D721Med (cell line): ENCODE measurements around the gene CIB4.
"Not testable (repeated sequence)": the region's sequence is repeated elsewhere in the genome, so short reads cannot be mapped to it uniquely, and the experiment has no call there.

Experiments used
- DNase-seq: peaks from one replicate; pipeline ENCODE4 v3.0.0; 2011; ENCODE audit warnings: low spot score; ENCODE audit not compliant: insufficient read length
- FAIRE-seq: peaks from 2 replicates; lab custom pipeline; 2011; peaks lifted over from hg19 to GRCh38; lab: Jason Lieb, UNC
- CTCF ChIP-seq: IDR thresholded peaks from 2 replicates; pipeline ENCODE4 v1.5.1; 2012; ENCODE audit warnings: mild to moderate bottlenecking, control low read depth; ENCODE audit not compliant: insufficient read depth; ENCODE audit errors: missing control alignments

Gene CIB4

GRCh38 chr2:26569216-26570082 is 71.7 kb downstream of the CIB4 start:
- FAIRE-seq = no peak
- TF ChIP-seq CTCF = no peak
- no peak for DNase-seq

GRCh38 chr2:26568076-26568890 is 72.9 kb downstream of the CIB4 start:
- no peak for FAIRE-seq
- no peak for TF ChIP-seq CTCF
- DNase-seq = no peak

- FAIRE-seq (no peak), DNase-seq (no peak)
- no peak for TF ChIP-seq CTCF
Measured at GRCh38 chr2:26567534-26567933, 73.6 kb downstream of the CIB4 start.

GRCh38 chr2:26566731-26567130 is 74.4 kb downstream of the CIB4 start:
- FAIRE-seq, DNase-seq: not testable (repeated sequence)

- FAIRE-seq (no peak), DNase-seq (no peak)
- no peak for TF ChIP-seq CTCF
Measured at GRCh38 chr2:26566081-26566375, 75.1 kb downstream of the CIB4 start.

- DNase-seq (no peak), FAIRE-seq (no peak)
- no peak for TF ChIP-seq CTCF
Measured at GRCh38 chr2:26564121-26564644, 77.0 kb downstream of the CIB4 start.

- DNase-seq (no peak), FAIRE-seq (no peak)
- TF ChIP-seq CTCF = no peak
Measured at GRCh38 chr2:26563686-26564085, 77.5 kb downstream of the CIB4 start.
